GM19035 (cell line): ENCODE results near the gene RNF207.

Experiments used
- ATAC-seq: cut with Tn5 transposase; IDR thresholded peaks from one replicate; pipeline ENCODE4 v1.9.1; 2021; ENCODE audit not compliant: unreplicated experiment

Gene RNF207

GRCh38 chr1:6224718-6225117, 18.8 kb downstream of the RNF207 start:
- no peak for ATAC-seq

GRCh38 chr1:6225651-6226050, 19.7 kb downstream of the RNF207 start:
- no peak for ATAC-seq

- no peak for ATAC-seq
Observed at GRCh38 chr1:6233376-6233775, 27.5 kb downstream of the RNF207 start.

- ATAC-seq, result no peak
Observed at GRCh38 chr1:6234502-6235295, 28.8 kb downstream of the RNF207 start.

GRCh38 chr1:6235296-6235677, 29.4 kb downstream of the RNF207 start:
- peak; percentile 32 for ATAC-seq

- no peak for ATAC-seq
Observed at GRCh38 chr1:6237093-6237492, 31.2 kb downstream of the RNF207 start.

- ATAC-seq, result no peak
Observed at GRCh38 chr1:6239213-6239752, 33.4 kb downstream of the RNF207 start.

GRCh38 chr1:6239950-6240768, 34.2 kb downstream of the RNF207 start:
- ATAC-seq, result no peak

GRCh38 chr1:6241107-6241886, 35.4 kb downstream of the RNF207 start:
- ATAC-seq, result no peak

GRCh38 chr1:6241887-6242740, 36.2 kb downstream of the RNF207 start:
- no peak for ATAC-seq

GRCh38 chr1:6243053-6243834, 37.3 kb downstream of the RNF207 start:
- no peak for ATAC-seq

- ATAC-seq, result no peak
Observed at GRCh38 chr1:6243993-6244392, 38.1 kb downstream of the RNF207 start, which contains the start of gene HES3. TSS of gene HES3 (plus strand) at chr1:6244179. CDS start at chr1:6244366, 187 bp downstream.

GRCh38 chr1:6244401-6245049, 38.6 kb downstream of the RNF207 start:
- no peak for ATAC-seq

GRCh38 chr1:6245086-6245868, 39.4 kb downstream of the RNF207 start:
- peak; percentile 73 for ATAC-seq

- peak; percentile 8 for ATAC-seq
Observed at GRCh38 chr1:6245869-6246496, 40.1 kb downstream of the RNF207 start.

GRCh38 chr1:6246497-6247467, 40.9 kb downstream of the RNF207 start:
- ATAC-seq, result no peak
